CD1c-positive myeloid dendritic cell (primary cell): ENCODE data around the gene TINCR.
"Not testable (repeated sequence)": the region's sequence is repeated elsewhere in the genome, so short reads cannot be mapped to it uniquely, and the experiment has no call there.

Source experiments
- DNase-seq: peaks from one replicate; pipeline ENCODE4 v3.0.0-alpha.2; 2016; ENCODE audit errors: extremely low spot score

TINCR gene

DNA sequence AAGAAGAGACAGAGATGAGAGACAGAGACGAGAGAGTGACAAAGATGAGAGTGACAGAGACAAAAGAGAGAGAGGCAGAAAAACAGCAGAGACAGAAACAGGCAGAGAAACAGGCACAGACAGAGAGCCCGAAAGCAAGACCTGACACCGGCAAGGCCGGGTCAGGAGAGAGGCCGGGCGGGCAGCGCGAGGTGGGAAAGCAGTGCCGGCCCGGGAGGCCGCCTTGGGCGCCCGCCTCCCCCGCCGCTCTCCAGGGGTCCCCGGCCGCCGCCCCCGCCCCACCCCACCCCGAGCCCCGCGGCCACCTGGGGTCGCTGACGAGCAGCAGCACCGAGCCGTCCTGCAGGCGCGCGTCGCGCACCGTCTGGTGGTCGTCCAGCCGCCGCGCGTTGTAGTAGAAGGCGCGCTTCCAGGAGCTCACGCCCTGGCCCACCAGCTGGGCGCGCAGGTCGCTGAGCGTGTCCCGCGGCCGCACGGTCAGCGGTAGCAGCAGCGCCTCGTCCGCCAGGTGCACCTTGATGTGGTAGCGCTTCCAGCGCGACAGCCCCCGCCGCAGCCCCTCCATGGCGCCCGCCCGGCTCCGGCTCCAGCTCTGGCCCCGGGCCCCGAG lies at the start of gene TINCR:
TSS of gene TINCR (minus strand) at position 594 of the 610 bp plus-strand sequence.
- no peak for DNase-seq

DNA sequence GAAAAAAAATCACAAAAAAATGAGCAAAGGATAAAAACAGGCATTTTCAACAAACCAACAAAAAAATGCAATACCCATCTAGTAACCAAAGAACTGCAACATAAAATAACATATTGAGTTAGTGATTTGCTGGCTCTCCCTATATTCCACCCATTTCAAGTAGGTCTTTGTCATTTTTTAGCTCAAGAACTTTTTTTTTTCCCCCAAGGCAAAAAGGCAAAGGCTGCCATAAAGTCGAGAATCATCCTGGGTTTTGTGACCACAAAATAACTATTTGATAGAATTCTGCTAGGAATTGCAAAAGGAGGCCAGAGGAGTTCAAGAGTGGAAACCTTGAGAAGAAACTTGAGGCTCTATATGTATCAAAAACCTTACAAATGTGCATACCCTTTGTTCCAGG lies 49.3 kb upstream of the TINCR start:
- no peak for DNase-seq

DNA sequence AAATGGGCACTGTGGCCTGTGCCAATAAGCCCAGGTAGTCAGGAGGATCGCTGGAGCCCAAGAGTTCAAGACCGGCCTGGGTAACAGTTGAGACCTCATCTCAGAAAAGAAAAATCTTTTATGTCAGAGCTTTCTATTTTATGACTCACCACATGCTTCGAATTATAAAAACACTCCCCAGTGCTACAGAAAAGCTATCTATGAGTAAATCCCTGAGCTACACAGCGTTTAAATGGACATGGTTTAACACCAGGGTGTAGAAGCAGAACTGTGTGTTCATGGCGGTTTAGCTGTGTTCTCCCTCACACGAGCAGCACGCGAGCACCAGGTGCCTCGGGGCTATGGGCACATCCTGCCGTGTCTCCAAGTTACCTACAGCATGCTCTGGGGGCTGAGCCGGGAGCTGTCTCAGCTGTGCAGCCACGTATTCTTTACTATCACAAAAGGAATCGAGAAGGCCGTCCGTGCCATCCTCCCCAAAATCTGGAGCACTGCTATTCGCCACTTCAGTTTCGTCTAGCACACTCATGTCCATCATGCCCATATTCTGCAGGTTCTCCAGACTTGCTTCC lies 48.1 kb upstream of the TINCR start:
- DNase-seq = no peak

DNA sequence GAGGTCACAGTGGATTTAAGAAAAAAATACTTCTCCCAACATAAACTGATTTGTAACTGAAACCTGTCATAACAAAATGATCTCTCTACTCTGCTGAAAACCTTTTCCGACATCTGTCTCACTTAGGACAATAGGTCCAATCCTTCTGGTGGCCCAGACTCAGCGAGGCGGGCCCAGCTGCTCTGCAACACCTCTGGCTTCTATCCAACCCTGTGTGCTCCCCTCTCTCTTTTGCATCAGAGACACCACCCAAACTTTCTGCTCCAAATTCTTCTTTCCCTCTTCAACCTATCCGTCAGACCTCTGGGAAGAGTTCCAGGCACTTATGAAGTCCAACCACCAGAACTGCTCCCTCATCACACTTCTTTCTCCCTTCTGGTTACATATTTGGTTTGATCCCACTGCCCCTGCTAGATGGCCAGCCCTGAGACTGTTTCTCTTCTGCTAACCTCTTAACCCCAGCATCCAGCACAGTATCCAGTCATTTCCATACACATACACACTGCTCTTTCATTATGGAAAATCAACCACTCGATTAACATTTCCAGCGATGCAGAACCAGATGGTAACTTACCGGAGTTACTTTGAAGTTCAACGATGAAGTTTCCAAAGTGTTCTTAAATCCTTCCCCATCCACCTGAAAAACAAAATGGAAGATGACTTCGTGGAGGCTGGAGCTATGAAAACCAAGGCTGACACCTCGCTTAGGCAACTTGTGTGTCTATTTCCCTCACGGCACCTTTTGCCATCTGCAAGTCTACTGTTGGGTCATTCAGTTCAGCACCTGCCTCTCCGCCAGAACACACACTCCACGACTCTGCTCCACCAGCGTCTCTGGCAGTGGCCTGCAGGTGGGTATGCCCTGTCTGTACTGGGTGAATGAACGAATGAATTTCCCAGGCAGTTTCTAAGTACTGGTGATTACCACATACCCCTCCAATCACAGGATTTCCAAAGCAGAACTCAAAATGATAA lies 45.4 kb upstream of the TINCR start:
- no peak for DNase-seq

DNA sequence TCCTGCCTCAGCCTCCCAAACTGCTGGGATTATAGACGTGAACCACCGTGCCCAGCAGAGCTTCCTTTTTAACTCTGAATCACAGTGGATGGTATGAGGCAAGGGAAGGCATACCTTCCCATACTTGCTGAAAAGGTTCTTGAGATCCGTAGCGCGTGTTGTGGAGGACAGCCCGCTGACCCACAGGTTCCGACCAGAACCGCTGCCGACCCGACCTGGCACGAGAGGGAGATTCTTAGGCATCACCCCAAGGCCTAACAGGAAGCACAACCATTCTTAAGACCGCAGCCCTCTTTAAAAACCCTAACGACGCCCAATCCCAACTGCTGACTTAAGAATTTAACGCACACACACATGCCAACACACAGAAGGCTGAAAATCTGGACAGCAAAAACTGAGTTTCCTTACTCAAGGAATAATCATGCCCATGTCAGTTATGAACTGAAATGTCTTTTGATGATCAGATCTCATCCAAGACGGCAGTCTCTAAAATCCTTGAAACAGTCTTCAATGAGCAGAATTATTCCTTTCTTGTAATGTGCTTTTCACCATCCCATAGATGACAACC lies 42.2 kb upstream of the TINCR start:
- DNase-seq = no peak

DNA sequence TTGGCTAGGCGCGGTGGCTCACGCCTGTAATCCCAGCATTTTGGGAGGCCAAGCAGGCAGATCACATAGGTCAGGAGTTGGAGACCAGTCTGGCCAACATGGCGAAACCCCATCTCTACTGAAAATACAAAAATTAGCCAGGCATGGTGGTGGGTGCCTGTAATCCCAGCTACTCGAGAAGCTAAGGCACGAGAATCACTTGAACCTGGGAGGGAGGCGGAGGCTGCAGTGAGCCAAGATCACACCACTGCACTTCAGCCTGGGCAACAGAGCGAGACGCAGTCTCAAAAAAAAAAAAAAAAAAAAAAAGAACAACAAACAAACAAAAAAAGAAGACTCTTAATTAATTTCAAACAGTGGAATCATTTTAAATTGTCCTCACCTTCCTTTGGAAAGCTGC lies 41.0 kb upstream of the TINCR start:
- not testable (repeated sequence) for DNase-seq

DNA sequence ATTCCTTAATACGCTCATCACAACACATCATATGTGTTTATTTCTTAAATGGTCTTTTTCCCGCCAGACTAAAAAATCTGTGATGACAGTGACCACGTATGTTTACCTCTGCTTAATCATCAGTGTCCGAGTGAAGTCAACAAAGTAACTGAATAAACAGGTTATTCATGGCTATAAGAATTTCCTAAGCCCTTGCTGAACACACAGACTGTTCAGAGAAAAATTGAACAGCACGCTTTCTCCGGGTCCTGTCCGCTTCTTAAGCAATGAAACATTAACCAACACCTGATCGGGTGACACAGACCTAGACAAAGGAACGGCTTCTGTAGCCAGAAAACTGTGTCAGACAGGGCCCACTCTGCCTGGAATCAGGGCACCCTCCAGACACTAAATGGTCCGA lies 40.5 kb upstream of the TINCR start:
- DNase-seq = no peak

DNA sequence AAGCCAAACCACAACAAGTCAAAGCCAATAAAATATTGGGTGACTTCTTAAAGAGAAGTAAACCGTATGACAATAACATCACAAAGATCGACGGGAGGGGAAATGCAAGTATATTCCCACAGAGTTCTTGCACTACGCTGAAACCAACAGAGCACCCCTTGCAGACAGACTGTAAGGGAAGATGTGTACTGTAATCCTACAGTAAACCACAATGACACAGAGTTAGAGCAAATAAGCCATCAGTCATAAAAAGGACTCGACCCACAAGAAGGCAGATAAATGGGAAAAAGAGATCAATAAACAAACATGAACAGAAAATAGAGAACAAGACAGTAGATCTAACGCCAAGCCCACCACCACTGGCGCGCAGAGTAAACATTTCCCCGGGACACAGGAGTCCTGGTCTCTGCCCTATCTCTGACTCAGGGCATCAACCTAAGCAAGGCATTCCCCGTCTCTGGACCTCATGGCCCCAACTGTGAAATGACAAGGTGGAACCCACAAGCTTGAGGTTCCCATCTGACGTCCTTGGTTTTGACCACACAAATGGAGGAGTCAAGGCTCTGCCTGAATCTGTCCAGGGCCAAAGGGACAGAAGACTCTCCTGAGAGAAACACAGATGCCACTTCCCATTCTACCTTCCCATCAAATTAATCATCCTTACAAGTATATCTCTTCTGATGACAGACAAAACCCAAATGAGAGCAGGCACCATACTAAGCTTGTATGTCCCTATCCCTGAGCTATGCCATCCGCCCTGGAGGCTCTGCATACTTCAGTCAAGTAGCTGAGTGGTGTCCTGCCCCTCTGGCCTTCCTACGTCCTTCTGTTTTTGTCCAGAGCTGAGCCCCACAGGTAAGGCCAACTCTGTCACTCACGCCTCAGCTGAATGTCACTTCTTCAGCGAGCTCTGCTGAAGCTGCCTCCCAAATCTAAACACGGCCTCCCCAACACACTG lies 39.8 kb upstream of the TINCR start:
- no peak for DNase-seq

DNA sequence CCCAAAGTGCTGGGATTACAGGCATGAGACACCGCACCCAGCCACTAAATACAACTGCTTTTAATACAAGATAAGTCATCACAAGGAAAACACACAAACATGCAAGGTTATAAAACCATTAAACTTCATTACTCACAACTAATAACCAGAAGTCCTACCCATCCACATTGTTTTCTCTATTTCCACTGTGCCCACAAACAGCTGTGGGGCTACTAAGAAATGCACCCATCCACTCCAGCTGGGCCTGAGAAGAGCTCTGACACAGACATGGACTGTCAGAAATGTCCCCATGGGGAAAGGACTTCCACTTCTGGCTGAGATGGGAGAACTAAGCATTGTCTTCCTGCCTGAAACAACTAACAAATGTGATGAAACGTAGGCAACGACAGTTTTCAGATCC lies 37.6 kb upstream of the TINCR start:
- DNase-seq = no peak

DNA sequence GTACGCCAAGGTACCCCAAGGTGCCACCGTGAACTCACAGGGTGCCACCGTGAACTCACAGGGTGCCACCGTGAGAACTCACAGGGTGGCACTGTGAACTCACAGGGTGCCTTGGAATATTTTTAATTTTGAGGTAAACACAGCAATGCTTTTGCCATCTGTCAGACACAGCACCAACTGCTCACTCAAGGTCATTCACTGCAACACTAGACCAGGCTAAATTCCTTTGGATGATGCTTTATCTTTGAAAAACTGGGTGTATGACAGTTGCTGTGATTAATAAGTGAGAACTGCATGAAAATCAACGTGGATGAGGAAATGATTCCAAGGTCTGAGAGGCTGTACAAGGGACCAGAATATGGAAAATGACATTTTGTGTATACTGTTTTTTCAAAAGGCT lies 35.9 kb upstream of the TINCR start:
- no peak for DNase-seq

DNA sequence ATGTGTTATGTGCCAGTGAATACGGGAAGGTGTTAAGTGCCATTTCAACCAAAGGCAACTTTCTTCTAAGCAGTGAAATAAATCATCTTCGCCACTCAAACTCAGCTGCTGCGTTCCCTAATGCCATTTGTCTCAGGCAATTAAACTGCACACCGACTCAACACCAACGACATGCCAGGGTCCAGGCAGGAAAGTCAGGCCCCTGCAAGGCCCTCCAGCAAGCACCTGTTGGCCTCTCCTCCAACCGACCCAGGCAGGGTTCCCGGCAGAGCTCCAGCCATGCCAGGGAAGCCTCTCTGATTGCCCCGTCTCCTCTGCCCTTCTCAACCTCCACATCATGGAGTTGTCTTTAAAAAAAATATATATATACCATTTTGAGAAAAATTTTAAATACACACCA lies 33.0 kb upstream of the TINCR start:
- DNase-seq = no peak

DNA sequence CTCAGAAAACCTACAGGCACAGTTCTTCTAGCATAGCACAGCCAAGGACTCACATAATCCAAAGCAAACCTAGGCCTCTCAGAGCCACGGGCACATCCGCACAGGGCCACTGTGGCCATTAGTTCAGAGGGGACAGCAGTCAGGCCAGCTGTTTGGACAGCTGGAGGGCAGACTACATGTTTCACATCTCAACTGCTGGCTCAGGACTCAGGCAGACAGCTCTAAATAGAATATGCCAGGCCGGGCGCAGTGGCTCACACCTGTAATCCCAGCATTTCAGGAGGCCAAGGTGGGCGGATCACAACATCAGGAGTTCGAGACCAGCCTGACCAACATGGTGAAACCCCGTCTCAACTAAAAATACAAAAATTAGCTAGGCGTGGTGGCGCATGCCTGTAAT lies 28.0 kb upstream of the TINCR start:
- DNase-seq = no peak

DNA sequence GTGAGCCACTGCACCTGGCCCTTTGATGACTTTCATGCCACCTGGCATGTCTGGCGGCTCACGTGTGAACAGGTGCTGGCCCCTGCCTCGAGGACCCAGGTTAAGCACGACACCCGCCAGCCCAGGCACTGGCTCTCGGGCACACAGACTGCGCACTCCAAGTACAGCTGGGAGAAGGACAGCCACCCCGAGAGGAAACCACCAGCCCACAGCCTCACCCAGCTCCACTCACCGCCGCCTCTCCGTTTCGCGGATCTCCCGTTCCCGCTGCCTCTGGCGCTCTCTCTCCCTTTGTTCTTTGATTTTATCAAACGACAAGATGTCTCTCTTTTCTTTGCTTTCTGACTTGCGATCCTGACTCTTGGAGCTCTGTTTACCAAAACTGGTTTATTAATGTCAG lies 27.4 kb upstream of the TINCR start:
- DNase-seq = no peak

DNA sequence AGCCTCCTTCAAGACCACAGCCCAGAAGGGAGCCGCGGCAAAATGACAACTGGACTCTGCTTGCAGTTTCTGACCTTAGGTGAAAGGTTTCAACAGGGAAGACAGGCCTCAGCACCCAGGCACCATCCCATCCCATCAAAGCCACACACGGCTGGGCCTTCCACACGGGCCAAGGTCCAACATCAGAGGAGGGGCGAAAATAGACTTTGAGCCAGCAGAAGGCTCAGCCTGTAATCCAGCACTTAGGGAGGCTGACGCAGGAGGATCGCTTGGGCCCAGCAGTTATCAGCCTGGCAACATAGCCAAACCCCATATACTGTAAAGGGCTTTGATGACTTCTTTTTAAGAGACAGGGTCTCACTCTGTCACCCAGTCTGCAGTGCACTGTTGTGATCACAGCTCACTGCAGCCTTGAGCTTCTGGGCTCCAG lies 26.8 kb upstream of the TINCR start:
- no peak for DNase-seq

DNA sequence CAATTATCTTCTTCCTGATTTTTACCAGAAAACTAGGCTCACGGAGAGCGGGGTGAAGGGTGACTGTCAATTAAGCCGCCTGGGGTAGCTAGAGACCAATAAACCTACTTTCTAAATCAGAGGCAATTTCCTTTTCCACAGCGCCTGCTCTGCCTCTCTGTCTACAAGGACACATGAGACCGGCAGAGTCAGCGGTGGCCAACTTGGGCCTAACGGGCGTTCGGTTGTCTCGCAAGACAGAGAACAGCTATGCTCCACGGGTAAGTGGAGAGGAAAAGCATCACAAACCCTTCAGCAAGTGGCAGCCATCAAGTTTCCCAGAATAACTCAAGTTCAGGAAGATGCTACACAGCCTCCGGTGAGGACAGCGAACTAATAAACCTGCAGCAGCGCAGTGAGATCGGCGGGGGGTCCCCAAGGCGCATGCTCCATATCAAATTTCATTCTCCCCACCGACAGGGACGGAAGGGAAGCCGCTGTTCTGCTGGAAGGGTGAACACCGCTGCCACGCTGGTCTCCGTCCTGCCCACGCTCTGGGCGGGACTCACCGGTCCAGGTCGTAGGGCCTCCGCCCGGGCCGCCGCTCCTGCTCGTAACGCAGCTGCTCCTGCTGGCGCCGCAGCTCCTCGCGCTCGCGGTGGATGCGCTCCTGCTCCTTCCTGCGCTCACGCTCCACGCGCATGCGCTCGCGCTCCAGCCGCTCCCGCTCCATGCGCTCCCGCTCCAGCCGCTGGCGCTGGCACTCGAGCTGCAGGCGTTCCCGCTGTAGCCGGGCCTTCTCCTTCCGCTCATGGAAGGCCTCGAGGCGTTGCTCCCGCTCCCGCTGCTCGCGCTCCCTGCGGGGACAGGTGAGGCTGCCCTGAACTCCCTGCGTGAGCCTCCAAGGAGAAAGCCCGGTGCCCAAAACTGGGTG lies 25.8 kb upstream of the TINCR start:
- DNase-seq = no peak

DNA sequence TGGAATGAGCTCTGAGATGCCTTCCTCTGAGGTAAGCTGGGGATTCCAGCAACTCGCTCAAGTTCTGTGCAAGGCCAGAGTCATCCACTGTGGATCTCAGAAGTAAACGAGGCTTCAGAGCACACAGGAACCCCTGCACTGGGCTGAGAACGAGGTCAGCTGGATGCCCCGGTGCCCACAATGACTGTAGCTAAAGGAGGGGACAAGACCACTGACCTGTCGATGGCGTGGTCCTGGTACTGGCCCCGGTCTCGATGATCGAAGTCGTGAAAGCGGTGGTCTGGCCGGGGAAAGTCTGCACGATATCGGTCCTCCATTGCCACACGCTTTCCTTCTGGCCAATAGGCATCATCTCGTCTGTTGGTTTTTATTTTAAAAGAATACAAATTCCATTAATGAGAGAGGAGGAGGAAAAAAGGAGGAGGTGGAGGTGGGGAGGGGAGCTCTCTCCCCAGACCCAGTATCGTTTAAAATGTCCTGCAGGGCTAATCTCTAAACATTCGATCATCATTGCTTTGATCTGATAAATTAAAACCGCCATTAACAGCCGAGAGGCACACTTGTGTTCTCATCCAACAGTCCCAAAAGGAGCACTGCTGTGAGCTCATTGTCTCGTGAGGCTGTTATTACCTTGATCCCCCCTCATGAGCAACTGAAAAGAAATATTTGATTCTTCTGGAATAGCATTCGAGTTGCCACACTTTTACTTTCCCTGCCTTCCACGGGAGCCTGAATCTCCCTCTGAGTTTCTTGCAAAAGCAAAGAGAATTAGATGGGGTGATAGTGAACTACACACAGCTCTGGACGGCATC lies 25.0 kb upstream of the TINCR start:
- no peak for DNase-seq

DNA sequence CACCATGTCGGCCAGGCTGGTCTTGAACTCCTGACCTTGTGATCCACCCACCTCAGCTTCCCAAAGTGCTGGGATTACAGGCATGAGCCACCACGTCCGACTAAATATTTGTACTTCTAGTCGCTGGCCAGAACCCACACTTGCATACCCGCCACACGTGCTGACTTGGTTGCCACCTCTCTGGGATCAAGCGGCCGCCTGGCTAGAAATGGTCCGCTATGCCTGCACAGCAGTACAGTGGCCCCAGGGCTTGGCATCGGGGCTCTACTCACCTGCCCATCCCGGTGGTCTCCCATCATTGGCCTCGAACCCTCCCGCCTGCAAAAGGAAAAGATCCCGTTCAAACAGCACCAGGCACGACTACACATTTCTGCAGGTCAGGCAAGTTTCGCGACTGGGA lies 23.7 kb upstream of the TINCR start:
- DNase-seq = no peak

DNA sequence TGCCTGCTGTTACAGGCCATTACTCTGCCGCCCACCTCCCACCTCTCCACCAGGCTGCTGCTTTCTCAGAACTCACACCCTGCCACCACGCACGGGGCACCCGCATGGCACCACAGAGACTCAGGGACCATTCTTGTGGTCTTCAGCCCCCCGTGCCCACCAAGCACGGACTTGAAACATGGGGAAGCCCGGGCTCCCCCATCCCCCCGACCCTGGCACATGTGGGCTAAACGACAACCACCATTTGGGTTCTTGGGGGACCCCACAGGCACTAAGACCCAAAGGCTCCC lies 23.1 kb upstream of the TINCR start:
- DNase-seq = no peak

DNA sequence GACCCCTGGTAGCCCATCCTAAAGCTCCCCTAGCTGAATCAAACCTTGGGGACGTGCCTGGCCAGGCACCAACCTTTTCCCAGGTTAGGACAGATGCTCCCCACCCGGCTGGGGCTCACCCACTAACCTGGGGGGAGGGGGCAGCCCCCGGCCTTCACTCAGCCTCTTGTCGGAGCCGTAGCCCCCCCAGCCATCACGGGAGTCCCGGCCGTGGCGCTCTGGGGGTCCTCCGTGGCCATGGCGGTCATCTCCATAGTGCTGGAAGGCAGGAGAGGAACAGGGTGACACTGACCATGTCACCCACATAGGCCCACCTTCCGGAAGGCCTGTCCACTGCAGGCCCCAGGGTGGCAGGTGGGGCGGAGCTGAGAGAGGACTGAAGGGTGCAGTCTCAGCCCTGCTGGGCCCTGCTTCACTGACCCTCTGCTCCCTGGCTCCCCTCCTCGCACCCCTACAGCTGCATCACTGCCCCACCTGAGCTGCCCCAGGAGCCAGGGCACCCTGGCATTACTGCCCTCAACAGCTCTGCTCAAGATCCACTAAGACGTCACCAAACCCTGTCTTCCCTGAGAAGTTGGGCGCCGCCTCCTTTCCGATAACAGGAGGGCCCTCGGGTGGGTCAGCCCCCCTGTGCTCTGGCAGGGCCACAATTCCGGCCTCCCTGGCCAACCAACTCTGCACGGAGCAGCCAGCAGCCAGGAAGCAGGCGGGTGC lies 22.6 kb upstream of the TINCR start:
- no peak for DNase-seq
